T-helper 2 cell (primary cell): ENCODE data around the gene TSPAN5.

Experiments used
- DNase-seq, 5 experiments: peaks; one replicate each; pipeline versions ENCODE4 v3.0.0 to v3.0.0-alpha.2; 2012 to 2022

The TSPAN5 gene

GRCh38 chr4:98642991-98643426 lies 15.4 kb downstream of the TSPAN5 start:
- no peak for DNase-seq

GRCh38 chr4:98641906-98642668 lies 16.3 kb downstream of the TSPAN5 start:
- no peak for DNase-seq

GRCh38 chr4:98641376-98641775 lies 17.0 kb downstream of the TSPAN5 start:
- DNase-seq: no peak

- peak in 1 of 5 experiments; percentile 71 for DNase-seq
These were observed 18.9 kb downstream of the TSPAN5 start for GRCh38 chr4:98639523-98639922.

- DNase-seq: no peak
These were observed 19.3 kb downstream of the TSPAN5 start for GRCh38 chr4:98639108-98639507.

- no peak for DNase-seq
These were observed 19.8 kb downstream of the TSPAN5 start for GRCh38 chr4:98638661-98639060.

- DNase-seq: no peak
These were observed 24.4 kb downstream of the TSPAN5 start for GRCh38 chr4:98634061-98634460.

GRCh38 chr4:98633159-98633558 lies 25.3 kb downstream of the TSPAN5 start:
- no peak for DNase-seq

- no peak for DNase-seq
These were observed 26.2 kb downstream of the TSPAN5 start for GRCh38 chr4:98632258-98632657.

- no peak for DNase-seq
These were observed 26.9 kb downstream of the TSPAN5 start for GRCh38 chr4:98631506-98631905.

GRCh38 chr4:98630737-98631454 lies 27.5 kb downstream of the TSPAN5 start:
- no peak for DNase-seq

GRCh38 chr4:98627531-98628257 lies 30.7 kb downstream of the TSPAN5 start:
- DNase-seq: no peak

- DNase-seq: no peak
These were observed 32.1 kb downstream of the TSPAN5 start for GRCh38 chr4:98626350-98626749.

GRCh38 chr4:98625920-98626319 lies 32.5 kb downstream of the TSPAN5 start:
- DNase-seq: no peak

GRCh38 chr4:98625399-98625798 lies 33.0 kb downstream of the TSPAN5 start:
- no peak for DNase-seq

GRCh38 chr4:98624642-98625041 lies 33.8 kb downstream of the TSPAN5 start:
- DNase-seq: no peak

GRCh38 chr4:98624144-98624543 lies 34.3 kb downstream of the TSPAN5 start:
- DNase-seq: no peak

- no peak for DNase-seq
These were observed 35.1 kb downstream of the TSPAN5 start for GRCh38 chr4:98623126-98623802.

- DNase-seq: no peak
These were observed 38.2 kb downstream of the TSPAN5 start for GRCh38 chr4:98620087-98620784.

GRCh38 chr4:98619180-98619579 lies 39.2 kb downstream of the TSPAN5 start:
- no peak for DNase-seq

GRCh38 chr4:98618680-98619079 lies 39.7 kb downstream of the TSPAN5 start:
- DNase-seq: no peak

- no peak for DNase-seq
These were observed 40.9 kb downstream of the TSPAN5 start for GRCh38 chr4:98617358-98618047.
